Measurements from ENCODE around the gene PHLDA1. TPM values are rescaled to one million over a fixed set of nuclear protein-coding genes. Genes with fewer than 3 reads are reported as not detected.

The PHLDA1 gene
- total RNA-seq, 1 experiment from 2014 or later: 34.9 TPM

DNA sequence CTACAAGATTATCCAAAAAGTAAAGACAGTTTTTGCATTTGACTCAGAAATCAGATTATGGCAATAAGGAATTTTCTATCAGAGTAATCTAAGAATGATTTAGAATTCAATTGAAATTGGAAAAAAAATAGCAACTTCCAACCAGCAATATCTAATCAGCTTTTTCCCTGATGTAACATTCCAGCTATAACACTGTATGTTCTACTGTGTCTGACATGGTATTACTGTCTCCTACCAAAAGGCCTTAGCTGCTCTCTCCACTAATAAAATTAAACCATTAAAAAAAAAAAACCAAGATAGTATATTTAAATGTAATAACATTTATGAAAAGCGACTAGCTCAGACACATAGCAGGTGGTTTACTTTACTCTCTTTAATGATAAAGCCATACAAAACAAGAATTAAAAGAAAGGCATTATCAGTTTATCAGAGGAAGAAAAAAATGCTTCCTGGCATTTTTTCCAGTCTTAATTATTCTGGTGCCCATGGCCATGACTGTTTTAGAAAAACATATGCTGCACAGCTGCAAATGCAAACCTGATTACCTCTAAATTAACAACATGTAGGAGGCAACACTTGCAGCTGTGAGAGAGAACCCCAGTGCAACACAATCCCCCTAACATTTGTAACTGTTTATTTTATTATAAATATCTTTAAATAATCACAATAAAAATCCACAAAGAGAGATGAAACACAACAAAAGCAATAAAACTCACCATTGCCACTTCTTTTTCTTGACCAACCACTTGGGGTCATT lies 28.8 kb downstream of the PHLDA1 start (continued):
- TF ChIP-seq, protein P1, sequence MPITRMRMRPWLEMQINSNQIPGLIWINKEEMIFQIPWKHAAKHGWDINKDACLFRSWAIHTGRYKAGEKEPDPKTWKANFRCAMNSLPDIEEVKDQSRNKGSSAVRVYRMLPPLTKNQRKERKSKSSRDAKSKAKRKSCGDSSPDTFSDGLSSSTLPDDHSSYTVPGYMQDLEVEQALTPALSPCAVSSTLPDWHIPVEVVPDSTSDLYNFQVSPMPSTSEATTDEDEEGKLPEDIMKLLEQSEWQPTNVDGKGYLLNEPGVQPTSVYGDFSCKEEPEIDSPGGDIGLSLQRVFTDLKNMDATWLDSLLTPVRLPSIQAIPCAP (CRISPR knock-in tag; IDR thresholded peaks at IDR 0.05): no peak
- no peak for TF ChIP-seq ZNF396 (CRISPR knock-in tag; IDR thresholded peaks at IDR 0.05; ENCODE audit: borderline replicate concordance)
- no peak for TF ChIP-seq TCF7 (CRISPR knock-in tag; IDR thresholded peaks at IDR 0.05; ENCODE audit: low read depth)
- no peak for TF ChIP-seq RORB (CRISPR knock-in tag; IDR thresholded peaks at IDR 0.05)
- no peak for TF ChIP-seq E2F4 (CRISPR knock-in tag; IDR thresholded peaks at IDR 0.05; ENCODE audit: borderline replicate concordance, low read depth)
- TF ChIP-seq NFATC4 (CRISPR knock-in tag; IDR thresholded peaks at IDR 0.05): no peak
- TF ChIP-seq, protein P2, sequence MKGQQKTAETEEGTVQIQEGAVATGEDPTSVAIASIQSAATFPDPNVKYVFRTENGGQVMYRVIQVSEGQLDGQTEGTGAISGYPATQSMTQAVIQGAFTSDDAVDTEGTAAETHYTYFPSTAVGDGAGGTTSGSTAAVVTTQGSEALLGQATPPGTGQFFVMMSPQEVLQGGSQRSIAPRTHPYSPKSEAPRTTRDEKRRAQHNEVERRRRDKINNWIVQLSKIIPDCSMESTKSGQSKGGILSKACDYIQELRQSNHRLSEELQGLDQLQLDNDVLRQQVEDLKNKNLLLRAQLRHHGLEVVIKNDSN (CRISPR knock-in tag; IDR thresholded peaks at IDR 0.05): no peak
- TF ChIP-seq HMGXB4 (CRISPR knock-in tag; IDR thresholded peaks at IDR 0.05): no peak
- no peak for TF ChIP-seq CDX4 (CRISPR knock-in tag; IDR thresholded peaks at IDR 0.05; ENCODE audit: borderline replicate concordance)
- TF ChIP-seq, protein P3, sequence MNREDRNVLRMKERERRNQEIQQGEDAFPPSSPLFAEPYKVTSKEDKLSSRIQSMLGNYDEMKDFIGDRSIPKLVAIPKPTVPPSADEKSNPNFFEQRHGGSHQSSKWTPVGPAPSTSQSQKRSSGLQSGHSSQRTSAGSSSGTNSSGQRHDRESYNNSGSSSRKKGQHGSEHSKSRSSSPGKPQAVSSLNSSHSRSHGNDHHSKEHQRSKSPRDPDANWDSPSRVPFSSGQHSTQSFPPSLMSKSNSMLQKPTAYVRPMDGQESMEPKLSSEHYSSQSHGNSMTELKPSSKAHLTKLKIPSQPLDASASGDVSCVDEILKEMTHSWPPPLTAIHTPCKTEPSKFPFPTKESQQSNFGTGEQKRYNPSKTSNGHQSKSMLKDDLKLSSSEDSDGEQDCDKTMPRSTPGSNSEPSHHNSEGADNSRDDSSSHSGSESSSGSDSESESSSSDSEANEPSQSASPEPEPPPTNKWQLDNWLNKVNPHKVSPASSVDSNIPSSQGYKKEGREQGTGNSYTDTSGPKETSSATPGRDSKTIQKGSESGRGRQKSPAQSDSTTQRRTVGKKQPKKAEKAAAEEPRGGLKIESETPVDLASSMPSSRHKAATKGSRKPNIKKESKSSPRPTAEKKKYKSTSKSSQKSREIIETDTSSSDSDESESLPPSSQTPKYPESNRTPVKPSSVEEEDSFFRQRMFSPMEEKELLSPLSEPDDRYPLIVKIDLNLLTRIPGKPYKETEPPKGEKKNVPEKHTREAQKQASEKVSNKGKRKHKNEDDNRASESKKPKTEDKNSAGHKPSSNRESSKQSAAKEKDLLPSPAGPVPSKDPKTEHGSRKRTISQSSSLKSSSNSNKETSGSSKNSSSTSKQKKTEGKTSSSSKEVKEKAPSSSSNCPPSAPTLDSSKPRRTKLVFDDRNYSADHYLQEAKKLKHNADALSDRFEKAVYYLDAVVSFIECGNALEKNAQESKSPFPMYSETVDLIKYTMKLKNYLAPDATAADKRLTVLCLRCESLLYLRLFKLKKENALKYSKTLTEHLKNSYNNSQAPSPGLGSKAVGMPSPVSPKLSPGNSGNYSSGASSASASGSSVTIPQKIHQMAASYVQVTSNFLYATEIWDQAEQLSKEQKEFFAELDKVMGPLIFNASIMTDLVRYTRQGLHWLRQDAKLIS (CRISPR knock-in tag; IDR thresholded peaks at IDR 0.05; ENCODE audit: borderline replicate concordance): no peak
- TF ChIP-seq, protein P4, sequence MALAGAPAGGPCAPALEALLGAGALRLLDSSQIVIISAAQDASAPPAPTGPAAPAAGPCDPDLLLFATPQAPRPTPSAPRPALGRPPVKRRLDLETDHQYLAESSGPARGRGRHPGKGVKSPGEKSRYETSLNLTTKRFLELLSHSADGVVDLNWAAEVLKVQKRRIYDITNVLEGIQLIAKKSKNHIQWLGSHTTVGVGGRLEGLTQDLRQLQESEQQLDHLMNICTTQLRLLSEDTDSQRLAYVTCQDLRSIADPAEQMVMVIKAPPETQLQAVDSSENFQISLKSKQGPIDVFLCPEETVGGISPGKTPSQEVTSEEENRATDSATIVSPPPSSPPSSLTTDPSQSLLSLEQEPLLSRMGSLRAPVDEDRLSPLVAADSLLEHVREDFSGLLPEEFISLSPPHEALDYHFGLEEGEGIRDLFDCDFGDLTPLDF (CRISPR knock-in tag; IDR thresholded peaks at IDR 0.05): no peak

DNA sequence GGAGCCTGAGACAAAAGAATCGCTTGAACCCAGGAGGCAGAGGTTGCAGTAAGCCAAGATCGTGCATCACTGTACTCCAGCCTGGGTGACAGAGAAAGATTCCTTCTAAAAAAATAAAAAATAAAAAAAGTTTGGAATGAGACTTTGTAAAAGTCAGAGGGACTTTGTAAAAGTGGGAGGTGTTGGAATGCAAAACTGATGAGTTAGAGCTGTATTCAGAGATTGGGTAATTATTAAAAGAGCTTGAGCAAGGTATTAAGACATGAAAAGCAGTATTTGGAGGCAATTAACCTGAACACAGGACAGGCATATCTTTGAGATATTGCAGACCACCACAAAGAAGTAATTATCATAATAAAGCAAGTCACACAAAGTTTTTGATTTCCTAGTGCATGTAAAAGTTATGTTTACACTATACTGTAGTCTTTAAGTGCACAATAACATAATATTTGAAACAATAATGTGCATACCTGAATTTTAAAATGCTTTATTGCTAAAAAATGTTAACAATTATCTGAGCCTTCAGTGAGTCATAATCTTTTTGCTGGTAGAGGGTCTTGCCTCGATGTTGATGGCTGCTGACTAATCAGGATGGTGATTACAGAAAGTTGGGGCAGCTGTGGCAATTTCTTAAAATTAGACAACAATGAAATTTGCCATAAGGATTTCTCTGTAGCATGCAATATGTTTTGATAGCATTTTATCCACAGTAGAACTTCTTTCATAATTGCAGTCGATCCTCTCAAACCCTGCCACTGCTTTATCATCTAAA lies 33.1 kb downstream of the PHLDA1 start:
- ATAC-seq: no peak
- no peak for TF ChIP-seq ZNF416 (CRISPR knock-in tag; IDR thresholded peaks at IDR 0.05)
- TF ChIP-seq, protein P5, sequence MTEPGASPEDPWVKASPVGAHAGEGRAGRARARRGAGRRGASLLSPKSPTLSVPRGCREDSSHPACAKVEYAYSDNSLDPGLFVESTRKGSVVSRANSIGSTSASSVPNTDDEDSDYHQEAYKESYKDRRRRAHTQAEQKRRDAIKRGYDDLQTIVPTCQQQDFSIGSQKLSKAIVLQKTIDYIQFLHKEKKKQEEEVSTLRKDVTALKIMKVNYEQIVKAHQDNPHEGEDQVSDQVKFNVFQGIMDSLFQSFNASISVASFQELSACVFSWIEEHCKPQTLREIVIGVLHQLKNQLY (CRISPR knock-in tag; IDR thresholded peaks at IDR 0.05): no peak
- no peak for TF ChIP-seq E2F5 (CRISPR knock-in tag; IDR thresholded peaks at IDR 0.05)
- TF ChIP-seq SOX15 (CRISPR knock-in tag; IDR thresholded peaks at IDR 0.05): no peak
- TF ChIP-seq ZNF219 (CRISPR knock-in tag; IDR thresholded peaks at IDR 0.05; ENCODE audit: borderline replicate concordance): no peak
- TF ChIP-seq E2F4 (CRISPR knock-in tag; IDR thresholded peaks at IDR 0.05; ENCODE audit: borderline replicate concordance, low read depth): no peak
- TF ChIP-seq HMGA2 (CRISPR knock-in tag; IDR thresholded peaks at IDR 0.05): no peak
- TF ChIP-seq ATF1 (CRISPR knock-in tag; IDR thresholded peaks at IDR 0.05): no peak
- TF ChIP-seq CREM (CRISPR knock-in tag; IDR thresholded peaks at IDR 0.05): no peak
- no peak for TF ChIP-seq CREB1 (CRISPR knock-in tag; IDR thresholded peaks at IDR 0.05)
- TF ChIP-seq FOXK1 (CRISPR knock-in tag; IDR thresholded peaks at IDR 0.05): no peak

More for the DNA sequence above, 33.1 kb downstream of the PHLDA1 start:
- ChIA-PET POLR2A (no interaction called here), CTCF (no interaction called here)
- no peak overlapping the region for H3K27ac Mint-ChIP-seq
- no peaks in the 10 kb centered on the region for H3K27me3 Mint-ChIP-seq (ENCODE audit: low read depth)
- no peak for DNase-seq (ENCODE audit: low spot score)
- no peaks in the 10 kb centered on the region for H3K9me3 Mint-ChIP-seq
- H3K4me1 Mint-ChIP-seq: peaks cover 19% of the 10 kb centered on the region
- peaks cover 3% of the 10 kb centered on the region; the same call in 1 of the 2 replicates for H3K36me3 Mint-ChIP-seq
- no peak overlapping the region for H3K4me3 Mint-ChIP-seq

Data from WTC11 (cell line).